ENCODE data around the gene TM4SF18. TPM values are rescaled to one million over a fixed set of nuclear protein-coding genes. Genes with fewer than 3 reads are reported as not detected.

TM4SF18 gene
- total RNA-seq, 1 experiment from 2014 or later: 0.34 TPM

- H3K9me2 ChIP-seq (ENCODE audit: insufficient read depth): no peaks in the 10 kb centered on the region
- no peaks in the 10 kb centered on the region for H3K36me3 ChIP-seq (ENCODE audit: control insufficient read depth in 1 of 2, insufficient read depth in 2 of 2, low read length in 2 of 2)
- CTCF ChIA-PET: interaction anchor here (1.5 kb wide), 1 partner anchor 361 kb away, joined by 3 read pairs; no protein-coding TSS in a partner anchor
- H3K9ac ChIP-seq (ENCODE audit: low read length): no peak overlapping the region
- peak; percentile 34; the same call in 1 of the 2 replicates for ATAC-seq
- no peak for DNase-seq (ENCODE audit: low read depth, low spot score)
- intact Hi-C loops (cut with micrococcal nuclease): no loop called here
- RAD21 ChIA-PET (ENCODE audit: low non-redundant PET in 1 of 2, low total read pairs in 2 of 2, uncharacterized antibody in 2 of 2, unreplicated experiment in 2 of 2): no interaction called here
- peaks cover 0 to 26% of the 10 kb centered on the region in 2 experiments; a peak in 2 of 4 replicates for H3K4me1 ChIP-seq (ENCODE audit: control insufficient read depth in 1 of 2, insufficient read depth in 2 of 2, low read length in 2 of 2)
- H2AFZ ChIP-seq (ENCODE audit: low read depth, low read length, poor library complexity, severe bottlenecking): peak overlapping the region; percentile 97
- H3K27ac ChIP-seq (ENCODE audit: low read depth, low read length): no peak overlapping the region
- H3K9me3 ChIP-seq (ENCODE audit: control insufficient read depth in 1 of 2, insufficient read depth in 1 of 2, low read depth in 1 of 2, low read length in 2 of 2): no peaks in the 10 kb centered on the region
- peak overlapping the region; percentile 50 for H3K4me2 ChIP-seq (ENCODE audit: low read length)
- no peaks in the 10 kb centered on the region for H4K20me1 ChIP-seq (ENCODE audit: insufficient read depth)
- BruUV-seq (replicated peaks): no TSS peak
- no peak overlapping the region for H3K4me3 ChIP-seq (replicated peaks in 1 of 2; ENCODE audit: low read depth in 1 of 2, low read length in 2 of 2)
- H3K79me2 ChIP-seq (ENCODE audit: insufficient read depth, low read length): no peaks in the 10 kb centered on the region
- no peaks in the 10 kb centered on the region for H3K27me3 ChIP-seq (ENCODE audit: insufficient read depth, low read length)
- POLR2A ChIA-PET: interaction anchor here (1.7 kb wide), 1 partner anchor 16 kb away, joined by 3 read pairs; no protein-coding TSS in a partner anchor
- TF ChIP-seq FOSL1 (IDR thresholded peaks at IDR 0.05; ENCODE audit: low read depth) (no peak), SP1 (IDR thresholded peaks at IDR 0.05; ENCODE audit: low read depth) (peak; percentile 26)
Measured at GRCh38 chr3:149316437-149316836, 17.0 kb downstream of the TM4SF18 start.

GRCh38 chr3:149315694-149316093 is 17.7 kb downstream of the TM4SF18 start:
- CTCF ChIA-PET: interaction anchor here (1.5 kb wide), 1 partner anchor 361 kb away, joined by 3 read pairs; no protein-coding TSS in a partner anchor
- Histone ChIP-seq H3K4me1 (ENCODE audit: control insufficient read depth in 1 of 2, insufficient read depth in 2 of 2, low read length in 2 of 2) (peaks cover 0 to 26% of the 10 kb centered on the region in 2 experiments; a peak in 2 of 4 replicates), H3K9me2 (ENCODE audit: insufficient read depth) (no peaks in the 10 kb centered on the region), H3K36me3 (ENCODE audit: control insufficient read depth in 1 of 2, insufficient read depth in 2 of 2, low read length in 2 of 2) (no peaks in the 10 kb centered on the region), H4K20me1 (ENCODE audit: insufficient read depth) (no peaks in the 10 kb centered on the region), H3K4me2 (ENCODE audit: low read length) (no peak overlapping the region), H3K4me3 (replicated peaks in 1 of 2; ENCODE audit: low read depth in 1 of 2, low read length in 2 of 2) (no peak overlapping the region), H3K27ac (ENCODE audit: low read depth, low read length) (no peak overlapping the region), H3K79me2 (ENCODE audit: insufficient read depth, low read length) (no peaks in the 10 kb centered on the region), H3K9ac (ENCODE audit: low read length) (no peak overlapping the region), H2AFZ (ENCODE audit: low read depth, low read length, poor library complexity, severe bottlenecking) (peak overlapping the region; percentile 97), H3K27me3 (ENCODE audit: insufficient read depth, low read length) (no peaks in the 10 kb centered on the region), H3K9me3 (ENCODE audit: control insufficient read depth in 1 of 2, insufficient read depth in 1 of 2, low read depth in 1 of 2, low read length in 2 of 2) (no peaks in the 10 kb centered on the region)
- intact Hi-C loops (cut with micrococcal nuclease): no loop called here
- TF ChIP-seq POLR2A (IDR thresholded peaks at IDR 0.05; ENCODE audit: borderline replicate concordance, extremely low read depth, insufficient read depth, insufficient read length) (no peak), SIN3A (IDR thresholded peaks at IDR 0.05; ENCODE audit: low read depth) (no peak), ELF1 (IDR thresholded peaks at IDR 0.05; ENCODE audit: borderline replicate concordance, low read depth) (no peak), EGR1 (IDR thresholded peaks at IDR 0.05; ENCODE audit: low read depth) (no peak), CBX3 (IDR thresholded peaks at IDR 0.05; ENCODE audit: low read depth) (no peak), FOSL1 (IDR thresholded peaks at IDR 0.05; ENCODE audit: low read depth) (no peak), CEBPB (IDR thresholded peaks at IDR 0.05; ENCODE audit: low read depth) (no peak), CTCF (IDR thresholded peaks at IDR 0.05 in 2 of 3, conservative IDR thresholded peaks at IDR 0.05 in 1 of 3; ENCODE audit: borderline replicate concordance in 1 of 3, insufficient read depth in 1 of 3, low read depth in 2 of 3, low read length in 2 of 3) (no peak), EZH2 (IDR thresholded peaks at IDR 0.05) (no peak), SP1 (IDR thresholded peaks at IDR 0.05; ENCODE audit: low read depth) (no peak)
- no peak for ATAC-seq
- RAD21 ChIA-PET (ENCODE audit: low non-redundant PET in 1 of 2, low total read pairs in 2 of 2, uncharacterized antibody in 2 of 2, unreplicated experiment in 2 of 2): no interaction called here
- POLR2A ChIA-PET: interaction anchor here (1.7 kb wide), 1 partner anchor 15 kb away, joined by 3 read pairs; no protein-coding TSS in a partner anchor
- DNase-seq (ENCODE audit: low read depth, low spot score): no peak
- no TSS peak for BruUV-seq (replicated peaks)

Data from HCT116 (cell line).